Endometrial microvascular endothelial cells (primary cell): ENCODE results near the gene CDCA5. TPM values are rescaled to one million over a fixed set of nuclear protein-coding genes. Genes with fewer than 3 reads are reported as not detected.

ENCODE experiments used
- in situ Hi-C: cut with HindIII; loops from 2 replicates; pipeline ENCODE4 v1.10.0; 2017; ENCODE audit warnings: low sequenced_read_pairs, low pct_unique_long_range_greater_than_20kb; ENCODE audit errors: inconsistent ontology term
- total RNA-seq: library from RNA; depleted of rRNA; stranded (reverse); fragments of >200 nt; gene quantifications from one replicate; pipeline ENCODE4 v1.2.3, GENCODE V29; 2015; ENCODE audit errors: inconsistent ontology term

Gene CDCA5
- total RNA-seq, 1 donor from 2014 or later = 38.7 TPM

- in situ Hi-C loops = no loop called here
These were observed 25.7 kb upstream of the CDCA5 start for GRCh38 chr11:65109231-65110198.

DNA sequence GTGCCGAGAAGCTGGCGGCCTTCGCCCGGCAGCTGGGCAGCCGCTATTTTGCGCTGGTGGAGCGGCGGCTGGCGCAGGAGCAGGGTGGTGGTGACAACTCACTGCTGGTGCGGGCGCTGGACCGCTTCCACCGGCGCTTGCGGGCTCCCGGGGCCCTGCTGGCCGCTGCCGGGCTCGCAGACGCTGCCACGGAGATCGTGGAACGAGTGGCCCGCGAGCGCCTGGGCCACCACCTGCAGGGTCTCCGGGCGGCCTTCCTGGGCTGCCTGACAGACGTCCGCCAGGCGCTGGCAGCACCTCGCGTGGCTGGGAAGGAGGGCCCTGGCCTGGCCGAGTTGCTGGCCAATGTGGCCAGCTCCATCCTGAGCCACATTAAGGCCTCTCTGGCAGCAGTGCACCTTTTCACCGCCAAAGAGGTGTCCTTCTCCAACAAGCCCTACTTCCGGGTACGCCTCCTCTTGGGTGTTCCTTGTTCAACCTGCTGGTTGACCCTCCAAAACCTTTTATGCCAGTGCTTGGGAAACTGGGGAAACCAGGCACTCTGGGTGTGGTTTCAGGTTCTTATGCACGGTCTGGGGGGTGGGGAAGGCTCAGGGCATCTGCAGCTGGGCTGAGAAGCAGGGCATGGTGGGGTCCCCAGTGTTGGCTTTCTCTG lies 24.8 kb upstream of the CDCA5 start:
- in situ Hi-C loops = no loop called here

DNA sequence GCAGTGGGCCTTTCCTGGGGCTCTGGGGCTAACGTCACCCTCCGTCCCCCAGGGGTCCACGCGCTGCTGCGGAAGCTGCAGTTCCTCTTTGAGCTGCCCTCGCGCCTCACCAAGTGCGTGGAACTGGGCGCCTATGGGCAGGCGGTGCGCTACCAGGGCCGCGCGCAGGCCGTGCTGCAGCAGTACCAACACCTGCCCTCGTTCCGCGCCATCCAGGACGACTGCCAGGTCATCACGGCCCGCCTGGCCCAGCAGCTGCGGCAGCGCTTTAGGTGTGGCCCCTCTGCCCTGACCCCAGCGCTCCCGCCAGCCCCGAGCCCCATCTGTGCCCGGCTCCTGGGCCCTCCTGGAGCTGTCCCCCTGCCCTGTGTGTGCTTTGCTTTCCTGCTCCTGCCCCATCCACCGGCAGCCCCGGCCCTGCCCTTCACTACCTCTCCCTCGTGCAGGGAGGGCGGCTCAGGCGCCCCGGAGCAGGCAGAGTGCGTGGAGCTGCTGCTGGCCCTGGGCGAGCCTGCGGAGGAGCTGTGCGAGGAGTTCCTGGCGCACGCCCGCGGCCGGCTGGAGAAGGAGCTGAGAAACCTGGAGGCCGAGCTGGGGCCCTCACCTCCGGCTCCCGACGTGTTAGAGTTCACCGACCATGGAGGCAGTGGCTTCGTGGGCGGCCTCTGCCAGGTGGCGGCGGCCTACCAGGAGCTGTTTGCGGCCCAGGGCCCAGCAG lies 24.1 kb upstream of the CDCA5 start:
- in situ Hi-C loops = no loop called here

DNA sequence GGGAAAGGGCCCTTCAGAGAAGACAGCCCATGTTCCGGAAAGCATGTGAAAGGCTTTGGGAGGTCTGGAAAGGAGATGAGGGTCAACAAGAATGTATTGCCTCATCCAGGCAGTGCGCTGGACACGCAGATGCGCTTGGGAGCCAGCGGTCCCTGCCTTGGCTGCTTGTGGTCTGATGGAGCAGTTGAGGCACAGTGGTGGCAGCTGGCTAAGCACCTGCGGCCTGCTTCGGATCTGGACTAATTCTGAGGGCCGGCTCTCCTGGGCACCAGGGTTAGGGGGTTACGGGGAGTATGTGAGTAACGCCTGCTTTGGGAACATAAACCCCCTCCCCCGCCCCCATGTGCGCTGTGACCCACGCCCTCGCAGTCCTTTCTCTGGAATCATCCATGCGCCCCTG lies 23.2 kb upstream of the CDCA5 start:
- in situ Hi-C loops = no loop called here

GRCh38 chr11:65104628-65105027 lies 20.8 kb upstream of the CDCA5 start:
- in situ Hi-C loops = no loop called here

- in situ Hi-C loops = no loop called here
These were observed 19.6 kb upstream of the CDCA5 start for GRCh38 chr11:65103476-65103875.

GRCh38 chr11:65102142-65103095 lies 18.6 kb upstream of the CDCA5 start:
- in situ Hi-C loops = no loop called here

DNA sequence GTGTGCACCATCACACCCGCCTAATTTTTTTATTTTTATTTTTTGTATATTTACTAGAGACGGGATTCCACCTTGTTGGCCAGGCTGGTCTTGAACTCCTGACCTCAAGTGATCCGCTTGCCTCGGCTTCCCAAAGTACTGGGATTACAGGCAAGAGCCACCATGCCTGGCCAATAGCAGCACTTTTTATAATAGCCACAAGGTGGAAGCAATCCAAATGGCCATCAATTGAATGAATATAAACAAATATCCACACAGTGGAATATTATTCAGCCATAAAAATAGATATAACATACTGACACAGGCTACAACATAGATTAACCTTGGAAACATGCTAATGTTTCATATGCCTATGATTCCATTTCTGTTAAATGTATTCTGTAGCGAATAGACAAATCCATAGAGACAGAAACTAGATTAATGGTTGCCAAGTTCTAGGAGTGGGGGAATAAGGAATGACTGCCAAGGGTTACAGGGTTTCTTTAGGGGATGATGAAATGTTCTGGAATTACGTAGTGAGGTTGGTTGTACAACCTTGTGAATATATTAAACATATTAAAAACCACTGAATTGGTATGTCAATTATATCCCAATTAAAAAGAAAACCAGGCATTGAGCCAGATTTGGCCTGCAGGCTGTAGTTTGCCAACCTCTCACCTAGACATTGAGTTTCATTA lies 17.0 kb upstream of the CDCA5 start:
- in situ Hi-C loops = no loop called here

DNA sequence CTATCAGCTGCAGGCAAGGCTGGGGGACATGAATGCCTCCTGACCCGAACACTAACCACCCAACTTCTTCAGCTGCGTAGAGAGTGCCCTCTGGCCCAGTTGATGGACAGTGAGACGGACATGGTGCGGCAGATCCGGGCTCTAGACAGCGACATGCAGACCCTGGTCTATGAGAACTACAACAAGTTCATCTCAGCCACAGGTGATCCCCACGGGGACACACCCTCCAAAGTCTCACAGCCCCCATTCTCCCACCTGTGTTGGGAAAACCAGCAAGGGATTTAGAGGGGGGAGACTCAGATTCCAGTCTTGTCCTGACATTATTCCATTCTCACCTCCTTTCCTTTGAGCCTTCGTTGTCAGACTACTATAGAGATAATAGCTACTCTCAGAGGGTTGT lies 13.1 kb upstream of the CDCA5 start:
- in situ Hi-C loops = no loop called here

GRCh38 chr11:65095974-65096806 lies 12.3 kb upstream of the CDCA5 start, which contains the start of gene VPS51:
Gene VPS51 (plus strand): TSS chr11:65096214. CDS start chr11:65096251, 37 bp downstream.
- in situ Hi-C loops = no loop called here

GRCh38 chr11:65095427-65095826 lies 11.6 kb upstream of the CDCA5 start:
- in situ Hi-C loops = no loop called here

DNA sequence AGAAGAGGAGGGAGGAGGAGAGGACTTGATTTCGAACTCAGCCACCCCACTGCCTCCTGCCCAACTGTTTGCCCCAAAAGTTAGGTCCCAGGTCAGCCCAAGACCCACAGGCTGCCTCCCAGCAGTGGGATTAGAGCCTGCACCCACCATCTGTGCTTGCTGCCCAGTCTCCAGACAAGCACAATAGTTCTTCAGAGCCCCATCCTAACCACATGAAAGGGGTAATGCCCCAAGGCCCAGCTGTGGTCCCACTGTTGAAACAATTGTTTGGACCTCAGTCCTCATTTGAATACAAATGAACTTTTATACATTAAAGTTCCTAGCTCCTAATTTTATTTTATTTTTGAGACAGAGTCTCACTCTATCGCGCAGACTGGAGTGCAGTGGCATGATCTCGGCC lies 6.8 kb upstream of the CDCA5 start:
- in situ Hi-C loops = no loop called here

GRCh38 chr11:65089621-65090020 lies 5.8 kb upstream of the CDCA5 start:
- in situ Hi-C loops = no loop called here

DNA sequence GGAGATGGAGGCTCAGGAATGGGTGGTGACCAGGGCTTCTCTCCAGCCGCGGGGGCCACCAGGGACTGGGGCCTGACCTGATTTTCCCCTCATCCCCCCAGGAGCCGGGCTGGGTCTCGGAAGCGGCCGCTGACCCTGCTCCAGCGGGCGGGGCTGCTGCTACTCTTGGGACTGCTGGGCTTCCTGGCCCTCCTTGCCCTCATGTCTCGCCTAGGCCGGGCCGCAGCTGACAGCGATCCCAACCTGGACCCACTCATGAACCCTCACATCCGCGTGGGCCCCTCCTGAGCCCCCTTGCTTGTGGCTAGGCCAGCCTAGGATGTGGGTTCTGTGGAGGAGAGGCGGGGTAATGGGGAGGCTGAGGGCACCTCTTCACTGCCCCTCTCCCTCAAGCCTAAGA lies 4.0 kb upstream of the CDCA5 start:
- in situ Hi-C loops = no loop called here

GRCh38 chr11:65087216-65087615 lies 3.4 kb upstream of the CDCA5 start:
- in situ Hi-C loops = no loop called here

- in situ Hi-C loops = no loop called here
These were observed 3.0 kb upstream of the CDCA5 start for GRCh38 chr11:65086809-65087208.

- in situ Hi-C loops = no loop called here
These were observed 1.6 kb upstream of the CDCA5 start for GRCh38 chr11:65085446-65085845.
